AG04449 (cell line): ENCODE results near the gene CDKN1A.

Experiments
- CTCF ChIA-PET: fragments of 350-600 bp; formaldehyde crosslinking; extraction: SDS; loops from one replicate; lab custom pipeline; 2021; ENCODE audit warnings: antibody characterized with exemption; lab: Yijun Ruan, JAX
- POLR2A ChIA-PET: fragments of 400-600, 350-600 bp; formaldehyde crosslinking; extraction: SDS; loops from one replicate; lab custom pipeline; 2020; ENCODE audit warnings: antibody characterized with exemption, inconsistent platforms; lab: Yijun Ruan, JAX
- DNase-seq: peaks from one replicate; pipeline ENCODE4 v3.0.0-alpha.2; 2010; ENCODE audit warnings: low read depth, low spot score
- H3K4me3 ChIP-seq: 2 replicates; pipeline ENCODE4 v1.5.1; 2011; ENCODE audit warnings: low read depth, mild to moderate bottlenecking, control low read depth, low read length
- CTCF ChIP-seq: IDR thresholded peaks from one replicate; pipeline ENCODE4 v1.5.1; 2011; ENCODE audit warnings: mild to moderate bottlenecking, moderate library complexity, low read length, control low read depth, inconsistent platforms; ENCODE audit not compliant: insufficient read depth; ENCODE audit errors: missing control alignments

CDKN1A gene

GRCh38 chr6:36663504-36664446 is 14.7 kb upstream of the CDKN1A start:
- TF ChIP-seq CTCF, result no peak
- ChIA-PET CTCF (interaction anchor here (1.0 to 3.1 kb wide), 5 partner anchors 11 to 61 kb away, joined by 3 to 15 read pairs (median 4); no protein-coding TSS in a partner anchor), POLR2A (no interaction called here)
- no peak overlapping the region for H3K4me3 ChIP-seq
- DNase-seq, result no peak

- no peak for DNase-seq
- no peak for TF ChIP-seq CTCF
- H3K4me3 ChIP-seq, result no peak overlapping the region
- ChIA-PET CTCF (interaction anchor here (1.5 to 3.1 kb wide), 4 partner anchors 9 to 49 kb away, joined by 4 to 15 read pairs (median 6); no protein-coding TSS in a partner anchor), POLR2A (interaction anchor here (0.7 kb wide), 1 partner anchor 37 kb away, joined by 3 read pairs; no protein-coding TSS in a partner anchor)
Observed at GRCh38 chr6:36665180-36665579, 13.3 kb upstream of the CDKN1A start.

- ChIA-PET CTCF (interaction anchor here (1.0 to 3.1 kb wide), 8 partner anchors 8 to 99 kb away, joined by 3 to 15 read pairs (median 8); no protein-coding TSS in a partner anchor), POLR2A (interaction anchor here (0.7 to 5.1 kb wide), 3 partner anchors 12 to 22 kb away, joined by 3 to 66 read pairs (median 4); partner anchors contain the start of gene CDKN1A)
- DNase-seq, result no peak
- H3K4me3 ChIP-seq, result no peak overlapping the region
- no peak for TF ChIP-seq CTCF
Observed at GRCh38 chr6:36666287-36666686, 12.2 kb upstream of the CDKN1A start.

GRCh38 chr6:36666826-36667591 is 11.5 kb upstream of the CDKN1A start:
- no peak overlapping the region for H3K4me3 ChIP-seq
- ChIA-PET CTCF (interaction anchor here (0.8 to 2.4 kb wide), 9 partner anchors 9 to 99 kb away, joined by 3 to 10 read pairs (median 6); no protein-coding TSS in a partner anchor), POLR2A (interaction anchor here (0.5 to 5.1 kb wide), 5 partner anchors 11 to 1038 kb away, joined by 3 to 66 read pairs (median 4); partner anchors contain the start of gene CDKN1A)
- no peak for TF ChIP-seq CTCF
- DNase-seq, result peak; percentile 67

- DNase-seq, result no peak
- CTCF ChIA-PET, result interaction anchor here (0.9 to 1.8 kb wide), 4 partner anchors 14 to 92 kb away, joined by 3 to 8 read pairs (median 3); no protein-coding TSS in a partner anchor
Observed at GRCh38 chr6:36668591-36668990, 9.9 kb upstream of the CDKN1A start.

More at GRCh38 chr6:36668591-36668990, 9.9 kb upstream of the CDKN1A start:
- H3K4me3 ChIP-seq, result no peak overlapping the region
- TF ChIP-seq CTCF, result no peak
- POLR2A ChIA-PET, result interaction anchor here (5.1 kb wide), 1 partner anchor 10 kb away, joined by 66 read pairs; the partner anchor contains the start of gene CDKN1A
